Liver (tissue), 9 donors: ENCODE results near the gene AP5B1. TPM values are rescaled to one million over a fixed set of nuclear protein-coding genes. Genes with fewer than 3 reads are reported as not detected.
A peak's percentile ranks its signal among the peaks of the same experiment; 100 is the strongest.

Source experiments
- DNase-seq: peaks from one replicate; pipeline ENCODE4 v3.0.0-alpha.2; 2017; ENCODE audit warnings: low spot score
- H3K27ac ChIP-seq, 2 donors: one replicate each; pipeline ENCODE4 v1.7.0; 2013; ENCODE audit warnings: inconsistent platforms in 2 of 2, low read length in 2 of 2, control low read depth in 1 of 2, low read depth in 1 of 2, mild to moderate bottlenecking in 1 of 2
- H3K27me3 ChIP-seq, 4 donors: one replicate each; pipeline versions ENCODE4 v1.6.1 to v1.7.0; 2013; ENCODE audit warnings: low read length in 3 of 4, inconsistent platforms in 1 of 4, mild to moderate bottlenecking in 1 of 4, moderate library complexity in 1 of 4; ENCODE audit not compliant: control insufficient read depth in 4 of 4, insufficient read depth in 4 of 4
- H3K36me3 ChIP-seq, 4 donors: one replicate each; pipeline versions ENCODE4 v1.6.1 to v1.7.0; 2013; ENCODE audit warnings: low read length in 3 of 4, mild to moderate bottlenecking in 3 of 4, low read depth in 1 of 4, moderate library complexity in 1 of 4; ENCODE audit not compliant: control insufficient read depth in 4 of 4, insufficient read depth in 3 of 4
- H3K4me1 ChIP-seq, 4 donors: one replicate each; pipeline versions ENCODE4 v1.6.1 to v1.7.0; 2013; ENCODE audit warnings: low read length in 3 of 4, mild to moderate bottlenecking in 3 of 4, moderate library complexity in 1 of 4; ENCODE audit not compliant: control insufficient read depth in 4 of 4, insufficient read depth in 4 of 4
- H3K4me3 ChIP-seq, 3 donors: one replicate each; pipeline versions ENCODE4 v1.6.1 to v1.7.0; 2013; ENCODE audit warnings: low read length in 3 of 3, control low read depth in 1 of 3, low read depth in 1 of 3, mild to moderate bottlenecking in 1 of 3
- H3K9ac ChIP-seq, 2 donors: one replicate each; pipeline ENCODE4 v1.7.0; 2013; ENCODE audit warnings: low read length in 2 of 2, mild to moderate bottlenecking in 2 of 2, moderate library complexity in 2 of 2, control low read depth in 1 of 2, low read depth in 1 of 2
- H3K9me3 ChIP-seq, 4 donors: one replicate each; pipeline versions ENCODE4 v1.6.1 to v1.7.0; 2013; ENCODE audit warnings: low read length in 3 of 4; ENCODE audit not compliant: control insufficient read depth in 4 of 4
- ATF3 ChIP-seq: IDR thresholded peaks from 2 replicates; pipeline ENCODE4 v1.6.1; 2016; ENCODE audit warnings: antibody characterized with exemption
- FOXA2 ChIP-seq: IDR thresholded peaks from 2 replicates; pipeline ENCODE4 v1.6.1; 2016; ENCODE audit warnings: antibody characterized with exemption
- GABPA ChIP-seq, 2 donors: IDR thresholded peaks in 1 of 2; conservative IDR thresholded peaks in 1 of 2; 2 replicates each; pipeline ENCODE4 v1.6.1; 2016; ENCODE audit warnings: antibody characterized with exemption in 2 of 2, mild to moderate bottlenecking in 1 of 2, moderate library complexity in 1 of 2
- HNF4A ChIP-seq, 2 donors: conservative IDR thresholded peaks; 2 replicates each; pipeline ENCODE4 v1.6.1; 2016; ENCODE audit warnings: antibody characterized with exemption in 2 of 2, mild to moderate bottlenecking in 2 of 2
- HNF4G ChIP-seq: IDR thresholded peaks from 2 replicates; pipeline ENCODE4 v1.6.1; 2016; ENCODE audit warnings: antibody characterized with exemption
- NR2F2 ChIP-seq: IDR thresholded peaks from 2 replicates; pipeline ENCODE4 v1.6.1; 2016; ENCODE audit warnings: antibody characterized with exemption
- SP1 ChIP-seq: IDR thresholded peaks from 2 replicates; pipeline ENCODE4 v1.6.1; 2018; ENCODE audit warnings: antibody characterized with exemption, mild to moderate bottlenecking
- TAF1 ChIP-seq: conservative IDR thresholded peaks from 2 replicates; pipeline ENCODE4 v1.6.1; 2016; ENCODE audit warnings: antibody characterized with exemption, mild to moderate bottlenecking
- YY1 ChIP-seq: IDR thresholded peaks from 2 replicates; pipeline ENCODE4 v1.6.1; 2016; ENCODE audit warnings: antibody characterized with exemption, mild to moderate bottlenecking
- ZBTB33 ChIP-seq: IDR thresholded peaks from 2 replicates; pipeline ENCODE4 v1.6.1; 2016; ENCODE audit warnings: antibody characterized with exemption
- WGBS: extraction: QIAGEN DNeasy Blood & Tissue Kit; methylation state at CpG from one replicate; pipeline ENCODE4 v1.1.7; 2013; 5-methylcytosine and 5-hydroxymethylcytosine counted together
- polyA plus RNA-seq, 2 donors: library from polyadenylated mRNA; stranded (reverse) in 1 of 2; unstranded in 1 of 2; fragments of 200-250 nt in 1 of 2; fragments of >200 nt in 1 of 2; fragmentation: Nextera tagmentation in 1 of 2; extraction: Ambion mirVana in 1 of 2; gene quantifications; one replicate each; pipeline versions ENCODE4 v1.2.1 to v1.2.3, GENCODE V29; 2013 to 2015
- total RNA-seq, 2 donors: library from RNA; depleted of rRNA; stranded (reverse); fragments of >200 nt; gene quantifications; one replicate each; pipeline ENCODE4 v1.2.3, GENCODE V29; 2014
- donor health status: healthy.
- donor health status: healthy.
- donor health status: healthy.
- donor health status: healthy.
- donor health status: healthy.

Gene AP5B1
- total and polyA plus RNA-seq, 4 donors: 2.0 to 10.8 (median 5.0) TPM

DNA sequence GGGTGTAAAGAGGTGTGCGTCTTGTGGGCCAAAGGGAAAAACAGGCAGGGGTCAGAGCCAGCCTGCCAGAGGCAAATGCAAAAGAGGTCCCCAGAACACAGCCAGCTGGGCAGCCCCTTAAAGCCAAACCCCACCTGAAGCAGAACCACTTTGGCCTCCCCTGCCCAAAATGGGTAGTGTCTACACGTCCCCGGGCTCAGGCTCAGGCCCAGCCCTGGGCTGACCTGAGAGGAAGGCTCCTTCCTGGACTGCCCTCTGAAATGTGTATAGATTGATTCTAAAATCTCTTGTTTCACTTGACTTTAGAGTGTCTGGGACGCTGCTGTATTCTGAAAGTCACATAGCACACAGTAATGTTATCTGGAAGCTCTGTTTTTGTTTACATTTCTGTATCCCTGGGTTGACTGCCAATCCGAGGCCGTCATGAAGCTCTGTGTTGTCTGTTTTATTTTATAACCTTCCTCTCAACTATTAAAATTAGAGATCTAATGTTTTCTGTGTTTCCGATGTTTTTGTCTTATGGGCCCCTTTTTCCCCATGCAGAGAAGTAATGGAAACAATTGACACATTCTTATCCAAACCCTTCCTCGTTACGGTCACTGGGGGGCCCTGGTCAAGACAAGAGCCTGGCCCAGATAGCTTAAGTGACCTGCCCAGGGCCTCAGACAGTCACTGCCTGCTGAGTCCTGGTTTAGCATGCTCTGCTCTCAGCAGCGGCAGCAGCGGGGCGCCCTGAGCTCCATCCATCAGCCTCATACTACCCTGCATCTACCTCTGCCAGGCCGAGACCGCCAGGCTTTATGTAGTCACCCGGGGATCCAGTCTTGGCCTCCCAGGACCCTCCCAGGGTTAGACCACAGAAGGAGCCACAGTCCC is 16.2 kb upstream of the AP5B1 start:
- no peak overlapping the region for H3K27ac ChIP-seq
- 78% methylated on average over 15 of the region's 15 CpGs for WGBS
- no peaks in the 10 kb centered on the region for H3K36me3 ChIP-seq
- no peaks in the 10 kb centered on the region for H3K27me3 ChIP-seq
- TF ChIP-seq NR2F2 (no peak), GABPA (IDR thresholded peaks at IDR 0.05 in 1 of 2, conservative IDR thresholded peaks at IDR 0.05 in 1 of 2) (no peak), ATF3 (no peak), FOXA2 (no peak), HNF4G (no peak), YY1 (no peak), SP1 (no peak), ZBTB33 (no peak)
- H3K4me3 ChIP-seq: no peak overlapping the region
- no peak overlapping the region for H3K9ac ChIP-seq
- no peaks in the 10 kb centered on the region for H3K4me1 ChIP-seq
- no peaks in the 10 kb centered on the region for H3K9me3 ChIP-seq
- no peak for DNase-seq

DNA sequence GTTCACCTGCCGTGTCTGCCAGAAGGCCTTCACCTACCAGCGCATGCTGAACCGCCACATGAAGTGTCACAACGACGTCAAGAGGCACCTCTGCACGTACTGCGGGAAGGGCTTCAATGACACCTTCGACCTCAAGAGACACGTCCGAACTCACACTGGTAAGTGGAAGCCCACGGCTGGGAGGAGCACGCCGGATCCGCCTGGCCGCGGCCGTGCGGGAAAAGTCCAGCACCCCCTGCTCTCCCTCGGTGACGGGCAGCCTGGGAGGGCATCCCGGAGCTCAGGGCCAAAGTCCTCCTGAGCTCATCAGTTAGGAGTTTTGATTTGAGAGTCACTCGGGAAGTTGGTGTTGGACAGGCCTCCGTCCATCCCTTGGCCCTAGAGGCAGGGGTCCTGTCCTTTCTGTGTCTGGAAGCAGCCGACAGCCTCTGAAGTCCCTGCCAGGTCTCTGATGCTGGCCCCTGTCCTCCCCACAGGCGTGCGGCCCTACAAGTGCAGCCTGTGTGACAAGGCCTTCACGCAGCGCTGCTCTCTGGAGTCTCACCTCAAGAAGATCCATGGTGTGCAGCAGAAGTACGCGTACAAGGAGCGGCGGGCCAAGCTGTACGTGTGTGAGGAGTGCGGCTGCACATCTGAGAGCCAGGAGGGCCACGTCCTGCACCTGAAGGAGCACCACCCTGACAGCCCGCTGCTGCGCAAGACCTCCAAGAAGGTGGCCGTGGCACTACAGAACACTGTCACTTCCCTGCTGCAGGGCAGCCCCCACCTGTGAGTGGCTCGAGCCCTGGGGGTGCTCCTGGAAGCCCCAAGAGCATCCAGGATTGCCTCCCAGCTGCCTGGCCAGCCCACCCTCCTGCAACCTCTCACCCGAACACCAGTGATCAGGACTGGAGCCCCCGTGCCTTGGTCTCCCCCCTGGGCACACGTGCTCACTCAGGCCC is 14.1 kb upstream of the AP5B1 start:
- TF ChIP-seq HNF4A (conservative IDR thresholded peaks at IDR 0.05): peak; percentile 36 to 62
- TF ChIP-seq ZBTB33: no peak
- TF ChIP-seq SP1: peak; percentile 34
- TF ChIP-seq TAF1: no peak
- Histone ChIP-seq H3K27ac (no peak overlapping the region), H3K4me1 (no peaks in the 10 kb centered on the region), H3K36me3 (no peaks in the 10 kb centered on the region), H3K27me3 (no peaks in the 10 kb centered on the region), H3K9ac (no peak overlapping the region), H3K9me3 (no peaks in the 10 kb centered on the region), H3K4me3 (no peak overlapping the region)
- WGBS: 74% methylated on average over 42 of the region's 42 CpGs
- DNase-seq: no peak
